ENCODE results near the gene TMEM164. TPM values are rescaled to one million over a fixed set of nuclear protein-coding genes. Genes with fewer than 3 reads are reported as not detected.

The TMEM164 gene
- total RNA-seq, 2 experiments from 2014 or later: 18.2 to 22.3 TPM

- Mint-ChIP-seq H3K36me3 (peaks cover 1% of the 10 kb centered on the region), H3K4me3 (no peak overlapping the region), H3K27me3 (no peaks in the 10 kb centered on the region), H3K9me3 (no peaks in the 10 kb centered on the region), H3K27ac (no peak overlapping the region), H3K4me1 (peaks cover 4% of the 10 kb centered on the region)
- no peak for ATAC-seq (ENCODE audit: low read depth)
- POLR2A ChIA-PET: no interaction called here
- no peak for DNase-seq
These were observed 217.0 kb downstream of the TMEM164 start for GRCh38 chrX:110219920-110220319.

- Mint-ChIP-seq H3K27me3 (no peaks in the 10 kb centered on the region), H3K27ac (no peak overlapping the region), H3K9me3 (no peaks in the 10 kb centered on the region), H3K4me3 (no peak overlapping the region), H3K36me3 (peaks cover 1% of the 10 kb centered on the region), H3K4me1 (no peaks in the 10 kb centered on the region)
- DNase-seq (no peak), ATAC-seq (ENCODE audit: low read depth) (no peak)
- POLR2A ChIA-PET: no interaction called here
These were observed 219.8 kb downstream of the TMEM164 start for GRCh38 chrX:110222497-110223257.

GRCh38 chrX:110224926-110225617 is 222.2 kb downstream of the TMEM164 start:
- H3K27ac Mint-ChIP-seq: no peak overlapping the region
- H3K36me3 Mint-ChIP-seq: peaks cover 3% of the 10 kb centered on the region

GRCh38 chrX:110226931-110227330 is 224.0 kb downstream of the TMEM164 start:
- Mint-ChIP-seq H3K27ac (no peak overlapping the region), H3K36me3 (peaks cover 5% of the 10 kb centered on the region), H3K4me3 (no peak overlapping the region), H3K27me3 (no peaks in the 10 kb centered on the region), H3K4me1 (peaks cover 3% of the 10 kb centered on the region), H3K9me3 (peaks cover under 1% of the 10 kb centered on the region)
- ATAC-seq (ENCODE audit: low read depth) (no peak), DNase-seq (no peak)
- POLR2A ChIA-PET: no interaction called here

More at GRCh38 chrX:110224926-110225617, 222.2 kb downstream of the TMEM164 start:
- Mint-ChIP-seq H3K4me1 (no peaks in the 10 kb centered on the region), H3K27me3 (no peaks in the 10 kb centered on the region), H3K9me3 (no peaks in the 10 kb centered on the region), H3K4me3 (no peak overlapping the region)
- DNase-seq (no peak), ATAC-seq (ENCODE audit: low read depth) (no peak)
- POLR2A ChIA-PET: no interaction called here

Small RNAs within 50 kb of the gene (microRNA-seq; reads per million reads assigned to microRNA genes)
- gene MIR3978: not detected
- 2,837 reads per million, percentile 86 among the genes with 10 or more reads in this experiment for gene MIR652

Measured in activated naive CD8-positive, alpha-beta T cell treated with anti-CD3 and anti-CD28 coated beads, Interleukin-2, amount 10 ng/mL, durations not matched to agents 7 days and 5 days (primary cell).